ENCODE data around the gene ZNF343. TPM values are rescaled to one million over a fixed set of nuclear protein-coding genes. Genes with fewer than 3 reads are reported as not detected.
A peak's percentile ranks its signal among the peaks of the same experiment; 100 is the strongest.

ZNF343 gene
- polyA plus RNA-seq, 1 of the 3 experiments (the other 2 are of a cell fraction): 11.0 TPM

DNA sequence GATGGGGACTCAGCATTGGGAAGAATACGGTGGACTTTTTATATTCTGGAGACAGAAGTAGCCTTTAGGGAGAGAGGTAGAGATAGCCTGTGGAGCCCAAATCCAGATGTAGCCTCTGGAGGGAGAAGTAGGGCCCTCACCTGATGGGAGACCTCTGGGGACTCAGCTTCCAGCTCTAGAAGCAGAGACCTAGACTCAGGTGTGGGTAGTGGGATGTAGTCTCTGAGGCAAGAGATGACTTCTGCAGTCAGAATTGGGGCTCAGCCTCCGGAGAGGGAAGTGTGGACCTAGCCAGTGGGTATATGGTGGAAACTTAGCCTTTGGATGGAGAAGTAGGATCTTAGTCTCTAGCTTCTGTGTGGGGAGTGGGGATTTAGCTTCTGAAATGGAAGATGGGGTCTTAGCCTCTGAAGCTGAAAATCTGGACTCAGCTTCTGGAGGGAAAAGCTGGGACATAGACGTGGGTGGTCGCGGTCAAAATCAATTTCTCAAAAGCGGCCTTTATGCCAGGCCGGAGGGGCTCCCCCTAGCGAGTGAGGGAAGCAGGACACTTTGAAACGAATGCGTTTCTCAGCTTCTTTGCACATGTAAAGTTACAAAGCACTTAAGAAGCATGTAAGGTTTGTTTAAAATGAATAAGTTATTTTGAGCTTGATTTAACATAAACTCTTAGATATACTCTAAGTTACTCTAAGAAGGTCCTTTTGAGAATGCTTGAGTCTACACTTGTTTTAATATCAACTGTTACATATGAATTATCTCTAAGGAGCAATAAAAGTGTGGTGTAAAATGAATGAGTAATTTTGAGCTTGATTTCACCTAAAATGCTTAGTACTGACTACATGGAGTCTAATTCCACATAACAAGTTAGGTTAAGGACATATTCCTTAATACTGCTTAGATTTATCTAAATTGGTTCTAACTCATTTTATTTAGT, 12.9 kb upstream of the ZNF343 start:
- Histone ChIP-seq H3K79me2 (ENCODE audit: insufficient read depth) (no peaks in the 10 kb centered on the region), H3K4me1 (ENCODE audit: control insufficient read depth in 1 of 2, insufficient read depth in 2 of 2, low read depth in 1 of 2, low read length in 1 of 2) (peaks cover 5% of the 10 kb centered on the region in 2 experiments; a peak in 1 of 4 replicates), H3K36me3 (replicated peaks in 1 of 2; ENCODE audit: control insufficient read depth in 1 of 2, insufficient read depth in 2 of 2, low read length in 1 of 2) (no peaks in the 10 kb centered on the region), H3K27ac (ENCODE audit: low read depth in 2 of 2, low read length in 1 of 2) (no peak overlapping the region), H3K4me2 (no peak overlapping the region), H4K20me1 (ENCODE audit: insufficient read depth) (no peaks in the 10 kb centered on the region), H3K9me2 (no peaks in the 10 kb centered on the region), H2AFZ (ENCODE audit: low read depth) (no peak overlapping the region), H3K27me3 (ENCODE audit: insufficient read depth) (no peaks in the 10 kb centered on the region), H3F3A (replicated peaks; ENCODE audit: insufficient read depth) (no peaks in the 10 kb centered on the region), H3K9me3 (no peaks in the 10 kb centered on the region), H3K4me3 (ENCODE audit: low read depth in 2 of 2, low read length in 1 of 2) (no peak overlapping the region; a peak in 1 of 4 replicates), H3K9ac (no peak overlapping the region)
- POLR2A ChIA-PET: interaction anchor here (1.8 kb wide), 1 partner anchor 131 kb away, joined by 12 read pairs; the partner anchor contains the start of gene NOP56
- 41% methylated on average over 10 of the region's 10 CpGs for WGBS (ENCODE audit: low lambda C conversion rate)
- TF ChIP-seq YY1 (IDR thresholded peaks at IDR 0.05; ENCODE audit: low read depth) (no peak), SMC3 (IDR thresholded peaks at IDR 0.05; ENCODE audit: low read depth, low read length) (0 out of 2 replicates have a peak, but pooled peaks have one; percentile 4), GABPA (IDR thresholded peaks at IDR 0.05; ENCODE audit: low read depth) (no peak), POLR2AphosphoS5 (IDR thresholded peaks at IDR 0.05; ENCODE audit: low read depth, low read length) (no peak), RXRA (IDR thresholded peaks at IDR 0.05; ENCODE audit: borderline replicate concordance, low read depth) (no peak), EP300 (IDR thresholded peaks at IDR 0.05; ENCODE audit: borderline replicate concordance in 1 of 2, low read depth in 1 of 2, low read length in 1 of 2) (no peak), USF1 (IDR thresholded peaks at IDR 0.05; ENCODE audit: borderline replicate concordance, low read depth) (no peak), RAD21 (IDR thresholded peaks at IDR 0.05; ENCODE audit: low read length) (peak; percentile 49), CTCF (IDR thresholded peaks at IDR 0.05) (peak; percentile 80), FOSL2 (IDR thresholded peaks at IDR 0.05; ENCODE audit: borderline replicate concordance, low read depth) (no peak), FOXJ3 (CRISPR knock-in tag; IDR thresholded peaks at IDR 0.05) (no peak)
- CTCF ChIA-PET: interaction anchor here (0.6 to 7.0 kb wide), 52 partner anchors 8 to 814 kb away, joined by 3 to 133 read pairs (median 4); partner anchors contain the start of genes IDH3B, NOP56, TMC2 and ZNF343
- peak; percentile 49 for DNase-seq

GRCh38 chr20:2520617-2521016, 11.9 kb upstream of the ZNF343 start:
- no peak for DNase-seq
- ChIA-PET POLR2A (no interaction called here), CTCF (interaction anchor here (0.7 to 7.0 kb wide), 10 partner anchors 11 to 131 kb away, joined by 3 to 133 read pairs (median 9); partner anchors contain the start of genes NOP56 and ZNF343)
- H3K79me2 ChIP-seq (ENCODE audit: insufficient read depth): no peaks in the 10 kb centered on the region
- no peaks in the 10 kb centered on the region for H3F3A ChIP-seq (replicated peaks; ENCODE audit: insufficient read depth)
- no peak overlapping the region for H2AFZ ChIP-seq (ENCODE audit: low read depth)
- H3K36me3 ChIP-seq (replicated peaks in 1 of 2; ENCODE audit: control insufficient read depth in 1 of 2, insufficient read depth in 2 of 2, low read length in 1 of 2): no peaks in the 10 kb centered on the region
- H3K4me1 ChIP-seq (ENCODE audit: control insufficient read depth in 1 of 2, insufficient read depth in 2 of 2, low read depth in 1 of 2, low read length in 1 of 2): peaks cover 5% of the 10 kb centered on the region in 2 experiments; a peak in 1 of 4 replicates
- 94% methylated on average over 3 of the region's 3 CpGs for WGBS (ENCODE audit: low lambda C conversion rate)
- no peaks in the 10 kb centered on the region for H3K9me3 ChIP-seq
- no peak overlapping the region for H3K27ac ChIP-seq (ENCODE audit: low read depth in 2 of 2, low read length in 1 of 2)
- H3K4me3 ChIP-seq (ENCODE audit: low read depth in 2 of 2, low read length in 1 of 2): no peak overlapping the region
- no peak overlapping the region for H3K4me2 ChIP-seq
- H3K27me3 ChIP-seq (ENCODE audit: insufficient read depth): no peaks in the 10 kb centered on the region
- H3K9me2 ChIP-seq: no peaks in the 10 kb centered on the region
- no peak overlapping the region for H3K9ac ChIP-seq
- no peaks in the 10 kb centered on the region for H4K20me1 ChIP-seq (ENCODE audit: insufficient read depth)
- TF ChIP-seq RFX5 (IDR thresholded peaks at IDR 0.05; ENCODE audit: low read length) (no peak), YY1 (IDR thresholded peaks at IDR 0.05; ENCODE audit: low read depth) (no peak), MXI1 (IDR thresholded peaks at IDR 0.05; ENCODE audit: low read depth, low read length) (no peak), FOXM1 (IDR thresholded peaks at IDR 0.05; ENCODE audit: low read depth) (no peak), POLR2AphosphoS5 (IDR thresholded peaks at IDR 0.05; ENCODE audit: low read depth, low read length) (no peak), EZH2phosphoT487 (IDR thresholded peaks at IDR 0.05; ENCODE audit: borderline replicate concordance, low read depth) (no peak), GATA2 (CRISPR knock-in tag; IDR thresholded peaks at IDR 0.05) (no peak), MEF2A (IDR thresholded peaks at IDR 0.05; ENCODE audit: borderline replicate concordance, low read depth) (no peak), NFIC (IDR thresholded peaks at IDR 0.05; ENCODE audit: borderline replicate concordance) (no peak), REST (IDR thresholded peaks at IDR 0.05; ENCODE audit: low read depth, low read length) (no peak)

Data from SK-N-SH (cell line).